ENCODE data around the gene ZNF655. TPM values are rescaled to one million over a fixed set of nuclear protein-coding genes. Genes with fewer than 3 reads are reported as not detected.
"Not testable (repeated sequence)": the region's sequence is repeated elsewhere in the genome, so short reads cannot be mapped to it uniquely, and the experiment has no call there.

The ZNF655 gene
- total RNA-seq, 1 donor from 2014 or later, result 91.5 TPM

- DNase-seq (ENCODE audit: low read depth), result no peak
Observed at GRCh38 chr7:99560834-99561736, 2.6 kb downstream of the ZNF655 start.

DNA sequence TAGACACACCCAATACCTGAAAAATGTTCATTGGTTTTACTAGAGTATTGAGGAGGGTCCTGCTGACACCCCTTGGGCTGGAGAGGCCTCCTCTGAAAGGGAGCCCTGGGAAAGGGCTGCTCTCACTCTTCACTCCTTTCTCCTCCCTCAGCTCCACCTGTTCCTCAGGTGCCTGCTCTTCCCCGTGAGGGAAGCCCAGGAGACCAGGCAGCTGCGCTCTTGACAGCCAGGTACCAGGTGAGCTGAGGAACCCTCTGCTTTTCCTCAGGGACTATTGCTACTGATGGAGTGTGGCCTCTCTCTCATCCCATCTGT, 3.3 kb downstream of the ZNF655 start:
- no peak for DNase-seq (ENCODE audit: low read depth)

DNA sequence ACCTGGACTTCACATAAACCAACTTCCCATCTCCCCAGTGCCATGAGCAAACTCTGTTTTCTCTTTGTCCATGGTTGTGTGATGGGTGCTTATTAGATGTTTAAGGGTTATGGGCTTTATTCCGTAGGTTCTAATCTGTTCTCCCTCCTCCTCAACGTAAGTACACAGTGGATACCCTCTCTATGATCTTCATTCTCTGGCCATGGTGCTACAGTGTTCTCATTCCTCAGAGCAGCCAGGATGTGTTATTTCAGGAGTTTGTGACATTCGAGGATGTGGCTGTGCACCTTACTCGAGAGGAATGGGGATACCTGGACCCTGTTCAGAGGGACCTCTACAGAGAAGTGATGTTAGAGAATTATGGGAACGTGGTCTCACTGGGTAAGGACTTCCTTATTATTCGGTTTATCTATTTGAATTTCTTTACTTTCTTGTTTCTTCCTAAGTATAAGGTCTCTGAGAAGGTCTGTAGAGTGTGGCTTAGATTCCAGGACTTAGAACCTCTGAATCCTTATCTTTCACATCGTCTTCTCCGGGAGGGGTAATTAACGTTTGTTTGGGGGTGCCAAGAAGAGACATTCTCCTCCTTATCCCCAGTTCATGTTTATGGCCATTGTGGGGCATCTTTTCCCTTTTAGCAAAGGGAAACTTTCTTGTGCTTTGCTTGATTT, 3.8 kb downstream of the ZNF655 start:
- DNase-seq (ENCODE audit: low read depth), result no peak

DNA sequence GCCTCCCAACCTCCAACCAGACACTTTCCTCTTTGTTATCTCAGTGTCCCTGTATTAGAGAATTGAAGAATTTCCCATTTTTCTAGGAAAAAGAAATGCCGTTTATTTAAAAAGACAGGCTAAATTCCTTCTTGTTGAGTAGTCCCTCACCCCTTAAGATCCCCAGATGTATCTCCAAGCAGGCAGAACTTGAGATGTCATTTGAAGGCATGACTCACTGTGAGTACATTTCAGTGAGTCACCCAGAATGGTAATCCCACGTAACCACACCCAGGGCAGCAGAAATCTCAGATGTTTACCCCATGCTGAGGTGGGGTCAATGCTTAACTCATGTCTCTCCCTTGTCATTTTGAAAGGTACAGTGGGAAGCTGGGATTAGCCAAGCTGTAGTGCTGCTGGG, 4.4 kb downstream of the ZNF655 start:
- peak; percentile 100 for DNase-seq (ENCODE audit: low read depth)

GRCh38 chr7:99563650-99564049, 5.2 kb downstream of the ZNF655 start:
- DNase-seq (ENCODE audit: low read depth), result peak; percentile 12

- DNase-seq (ENCODE audit: low read depth), result not testable (repeated sequence)
Observed at GRCh38 chr7:99568770-99569169, 10.3 kb downstream of the ZNF655 start.

GRCh38 chr7:99571768-99572167, 13.3 kb downstream of the ZNF655 start:
- DNase-seq (ENCODE audit: low read depth), result no peak

- DNase-seq (ENCODE audit: low read depth), result no peak
Observed at GRCh38 chr7:99573257-99573656, 14.8 kb downstream of the ZNF655 start.

- no peak for DNase-seq (ENCODE audit: low read depth)
Observed at GRCh38 chr7:99576251-99576650, 17.8 kb downstream of the ZNF655 start.

DNA sequence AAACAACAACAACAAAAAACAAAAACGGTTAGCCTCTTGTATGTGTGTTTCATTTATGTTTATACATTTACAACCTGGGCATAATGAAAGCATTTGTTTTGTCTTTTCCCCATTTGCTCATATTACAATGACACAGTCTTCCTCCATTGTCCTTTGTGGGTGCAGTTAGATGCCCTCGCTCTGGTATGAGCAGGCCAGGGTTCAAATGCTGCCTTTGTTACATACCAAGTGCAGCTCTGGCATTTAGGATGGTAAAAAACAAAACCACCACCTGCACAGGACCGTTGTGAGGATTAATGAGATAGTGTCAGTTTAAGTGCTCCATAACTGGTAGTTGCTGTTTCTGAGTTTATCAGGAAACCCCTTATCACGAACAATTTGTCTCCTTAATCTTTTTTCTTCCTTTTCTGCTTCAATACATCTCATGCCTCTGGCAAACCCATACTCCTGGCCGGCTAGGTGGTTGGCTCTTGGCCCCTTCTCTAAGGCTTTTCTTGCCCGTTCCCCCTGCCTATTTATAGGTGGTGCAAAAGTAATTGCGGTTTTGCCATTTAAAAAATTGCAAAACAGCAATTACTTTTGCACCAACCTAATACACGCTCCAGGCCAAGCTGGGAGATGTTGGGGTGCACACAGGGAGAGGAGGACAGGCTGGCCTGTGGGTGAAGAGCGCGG, 21.0 kb downstream of the ZNF655 start:
- no peak for DNase-seq (ENCODE audit: low read depth)

DNA sequence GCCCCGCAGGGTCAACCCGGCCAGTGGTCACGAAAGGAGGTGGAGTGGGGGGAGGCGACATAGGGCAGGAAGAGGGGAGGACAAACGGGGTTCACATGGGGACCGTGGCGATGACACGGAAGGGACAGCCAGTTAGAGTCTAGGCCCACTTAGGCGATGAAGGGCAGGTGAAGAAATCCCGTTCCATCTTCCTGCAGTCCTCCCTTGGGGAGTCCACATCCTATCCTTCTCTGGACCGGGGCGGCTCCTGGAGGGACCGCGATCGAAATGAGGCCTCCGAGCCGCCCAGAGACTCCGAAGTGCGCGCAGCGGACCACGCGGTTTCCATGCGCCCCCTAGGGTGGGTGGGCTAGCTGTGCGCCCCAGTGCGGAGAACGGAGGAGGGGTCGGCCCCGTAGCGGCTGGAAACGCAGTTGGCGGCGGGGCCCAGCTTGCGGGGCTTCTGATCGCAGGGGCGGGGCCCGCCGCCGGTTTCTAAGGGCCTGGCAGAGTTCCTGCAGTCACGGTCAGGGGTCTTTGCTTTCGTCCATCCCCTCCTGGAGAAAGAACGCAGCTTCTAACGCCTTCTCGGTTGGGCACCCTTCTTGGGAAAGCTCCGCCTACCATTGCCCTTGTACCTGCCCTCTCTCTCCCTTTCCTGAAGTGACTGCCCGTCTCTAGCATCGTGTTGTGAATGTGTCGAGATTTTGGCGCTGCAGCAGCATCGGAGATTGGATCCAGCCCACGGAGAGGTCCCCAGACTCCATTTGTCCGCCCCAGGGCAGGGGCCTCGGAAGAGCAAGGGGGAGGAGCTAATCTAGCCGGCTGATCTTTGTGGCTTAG, 21.7 kb downstream of the ZNF655 start:
- DNase-seq (ENCODE audit: low read depth), result peak; percentile 30

- not testable (repeated sequence) for DNase-seq (ENCODE audit: low read depth)
Observed at GRCh38 chr7:99580778-99581332, 22.4 kb downstream of the ZNF655 start.

- DNase-seq (ENCODE audit: low read depth), result no peak
Observed at GRCh38 chr7:99588868-99589267, 30.4 kb downstream of the ZNF655 start.

DNA sequence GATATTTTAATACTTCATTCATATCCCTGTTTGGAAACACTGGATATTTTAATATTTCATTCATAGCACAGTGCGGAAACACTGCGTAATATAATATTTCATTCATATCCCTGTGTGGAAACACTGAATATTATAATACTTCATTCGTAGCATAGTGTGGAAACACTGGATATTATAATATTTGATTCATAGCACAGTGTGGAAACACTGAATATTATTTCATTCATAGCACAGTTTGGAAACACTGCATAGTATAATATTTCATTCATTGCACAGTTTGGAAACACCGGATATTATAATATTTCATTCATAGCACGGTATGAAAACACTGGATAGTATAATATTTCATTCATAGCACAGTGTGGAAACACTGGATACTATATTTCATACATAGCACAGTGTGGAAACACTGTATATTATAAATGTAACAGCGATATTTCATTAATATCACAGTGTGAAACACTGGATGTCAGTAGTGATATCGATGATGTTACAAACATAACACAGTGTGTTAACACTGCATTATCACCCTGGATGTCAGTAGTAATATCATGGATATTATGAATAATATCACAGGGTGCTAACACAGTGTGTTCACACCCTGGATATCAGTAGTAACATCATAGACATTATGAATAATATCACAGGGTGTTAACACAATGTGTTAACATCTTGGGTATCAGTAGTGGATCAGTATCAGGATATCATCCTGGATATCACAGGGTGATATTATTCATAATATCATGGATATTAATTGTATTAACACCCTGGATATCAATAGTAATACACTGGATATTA, 36.7 kb downstream of the ZNF655 start:
- DNase-seq (ENCODE audit: low read depth), result no peak

GRCh38 chr7:99596408-99596955, 38.0 kb downstream of the ZNF655 start:
- no peak for DNase-seq (ENCODE audit: low read depth)

DNA sequence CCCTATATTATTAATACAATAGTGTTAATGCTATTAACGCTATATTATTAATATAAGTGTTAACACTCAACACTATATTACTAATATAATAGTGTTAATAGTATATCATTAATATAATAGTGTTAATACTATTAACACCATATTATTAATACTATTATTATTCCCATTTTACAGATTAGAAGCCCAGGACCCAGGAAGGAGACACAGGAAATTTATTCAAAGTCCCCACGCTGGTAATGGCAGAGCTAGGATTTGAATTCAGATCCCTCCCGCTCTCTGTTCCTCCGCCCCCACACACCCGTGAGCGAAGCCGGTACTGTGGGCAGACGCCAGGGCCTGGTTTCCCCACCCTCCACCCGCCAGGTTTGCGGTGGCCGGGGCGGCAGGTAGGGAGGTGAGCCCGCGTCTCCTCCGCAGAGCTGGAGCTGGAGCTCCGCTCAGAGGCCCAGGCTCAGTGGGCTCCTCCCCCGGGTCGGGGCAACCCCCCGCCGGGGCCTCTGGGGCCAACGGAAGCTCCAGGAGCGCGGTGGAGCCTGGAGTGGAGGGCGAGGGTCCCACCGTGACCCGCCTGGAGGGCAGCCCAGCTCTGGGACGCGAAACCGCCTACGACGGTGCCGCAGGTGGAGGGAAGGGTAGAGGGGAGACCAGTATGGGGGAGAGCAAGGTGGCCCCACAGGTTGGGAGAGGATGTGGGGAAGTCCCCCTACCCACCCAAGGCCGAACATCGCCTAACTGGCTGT, 39.5 kb downstream of the ZNF655 start, which contains the start of gene TMEM225B:
TSS of gene TMEM225B (plus strand) at position 506 of the 740 bp plus-strand sequence. CDS start 6,122 bp downstream, outside the sequence.
- no peak for DNase-seq (ENCODE audit: low read depth)

GRCh38 chr7:99599836-99600235, 41.4 kb downstream of the ZNF655 start:
- DNase-seq (ENCODE audit: low read depth), result no peak

- DNase-seq (ENCODE audit: low read depth), result no peak
Observed at GRCh38 chr7:99601656-99602310, 43.3 kb downstream of the ZNF655 start.

DNA sequence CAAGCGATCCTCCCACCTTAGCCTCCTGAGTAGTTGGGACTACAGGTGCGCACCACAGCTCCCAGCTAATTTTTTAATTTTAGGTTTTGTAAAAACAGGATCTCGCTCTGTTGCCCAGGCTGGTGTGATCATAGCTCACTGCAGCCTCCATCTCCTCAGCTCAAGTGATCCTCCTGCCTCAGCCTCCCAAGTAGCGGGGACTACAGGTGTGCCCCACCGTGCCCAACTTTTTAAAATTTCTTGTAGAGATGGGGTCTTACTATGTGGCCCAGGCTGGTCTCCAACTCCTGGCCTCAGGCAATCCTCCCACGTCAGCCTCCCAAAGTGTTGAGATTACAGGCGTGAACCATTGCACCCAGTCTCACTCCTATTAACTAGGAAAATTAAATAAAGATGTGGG, 47.1 kb downstream of the ZNF655 start:
- no peak for DNase-seq (ENCODE audit: low read depth)
